Measurements from ENCODE around the gene MAP4K3. TPM values are rescaled to one million over a fixed set of nuclear protein-coding genes. Genes with fewer than 3 reads are reported as not detected.

The MAP4K3 gene
- total RNA-seq, 1 experiment from 2014 or later: 21.4 TPM

DNA sequence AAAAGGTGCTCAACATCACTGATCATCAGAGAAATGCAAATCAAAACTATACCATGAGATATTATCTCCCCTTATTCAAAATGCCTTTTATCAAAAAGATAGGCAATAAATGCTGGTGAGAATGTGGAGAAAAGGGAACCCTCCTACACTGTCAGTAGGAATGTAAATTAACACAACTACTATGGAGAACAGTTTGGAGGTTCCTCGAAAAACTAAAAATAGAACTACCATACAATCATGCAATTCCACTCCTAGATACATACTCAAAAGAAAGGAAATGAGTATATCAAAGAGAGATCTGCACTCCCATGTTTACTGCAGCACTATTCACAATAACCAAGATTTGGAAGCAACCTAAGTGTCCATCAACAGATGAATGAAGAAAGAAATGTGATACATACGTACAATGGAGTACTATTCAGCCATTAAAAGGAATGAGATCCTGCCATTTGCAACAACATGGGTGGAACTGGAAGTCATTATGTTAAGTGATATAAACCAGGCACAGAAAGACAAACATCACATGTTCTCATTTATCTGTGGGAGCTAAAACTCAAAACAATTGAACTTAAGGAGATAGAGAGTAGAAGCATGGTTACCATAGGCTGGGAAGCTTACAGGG, 63.8 kb downstream of the MAP4K3 start:
- Histone ChIP-seq H3K4me1 (ENCODE audit: control insufficient read depth in 1 of 2, insufficient read depth in 2 of 2, low read length in 2 of 2) (no peaks in the 10 kb centered on the region), H3K4me2 (ENCODE audit: low read length) (no peak overlapping the region), H3K9me3 (ENCODE audit: control insufficient read depth in 1 of 2, insufficient read depth in 1 of 2, low read depth in 1 of 2, low read length in 2 of 2) (no peaks in the 10 kb centered on the region), H4K20me1 (ENCODE audit: insufficient read depth) (no peaks in the 10 kb centered on the region), H3K4me3 (replicated peaks in 1 of 2; ENCODE audit: low read depth in 1 of 2, low read length in 2 of 2) (no peak overlapping the region), H3K27me3 (ENCODE audit: insufficient read depth, low read length) (no peaks in the 10 kb centered on the region), H3K27ac (ENCODE audit: low read depth, low read length) (no peak overlapping the region), H3K9me2 (ENCODE audit: insufficient read depth) (no peaks in the 10 kb centered on the region), H3K79me2 (ENCODE audit: insufficient read depth, low read length) (peaks cover 11% of the 10 kb centered on the region), H2AFZ (ENCODE audit: low read depth, low read length, poor library complexity, severe bottlenecking) (no peak overlapping the region), H3K9ac (ENCODE audit: low read length) (no peak overlapping the region), H3K36me3 (ENCODE audit: control insufficient read depth in 1 of 2, insufficient read depth in 2 of 2, low read length in 2 of 2) (no peaks in the 10 kb centered on the region)
- no TSS peak for BruUV-seq (replicated peaks)
- ChIA-PET CTCF (no interaction called here), POLR2A (no interaction called here), RAD21 (ENCODE audit: low non-redundant PET in 1 of 2, low total read pairs in 2 of 2, uncharacterized antibody in 2 of 2, unreplicated experiment in 2 of 2) (no interaction called here)
- no peak for DNase-seq (ENCODE audit: low read depth, low spot score)
- intact Hi-C loops (cut with micrococcal nuclease): no loop called here
- no peak for ATAC-seq
- TF ChIP-seq EGR1 (IDR thresholded peaks at IDR 0.05; ENCODE audit: low read depth) (no peak), ELF1 (IDR thresholded peaks at IDR 0.05; ENCODE audit: borderline replicate concordance, low read depth) (no peak), ZNF274 (IDR thresholded peaks at IDR 0.05; ENCODE audit: low read depth, low read length) (no peak), CBX3 (IDR thresholded peaks at IDR 0.05; ENCODE audit: low read depth) (no peak), RAD21 (IDR thresholded peaks at IDR 0.05; ENCODE audit: low read depth) (no peak), TCF7L2 (IDR thresholded peaks at IDR 0.05; ENCODE audit: borderline replicate concordance, extremely low read depth, insufficient read depth, insufficient read length) (no peak), SP1 (IDR thresholded peaks at IDR 0.05; ENCODE audit: low read depth) (no peak)
- TF ChIP-seq, protein P1, sequence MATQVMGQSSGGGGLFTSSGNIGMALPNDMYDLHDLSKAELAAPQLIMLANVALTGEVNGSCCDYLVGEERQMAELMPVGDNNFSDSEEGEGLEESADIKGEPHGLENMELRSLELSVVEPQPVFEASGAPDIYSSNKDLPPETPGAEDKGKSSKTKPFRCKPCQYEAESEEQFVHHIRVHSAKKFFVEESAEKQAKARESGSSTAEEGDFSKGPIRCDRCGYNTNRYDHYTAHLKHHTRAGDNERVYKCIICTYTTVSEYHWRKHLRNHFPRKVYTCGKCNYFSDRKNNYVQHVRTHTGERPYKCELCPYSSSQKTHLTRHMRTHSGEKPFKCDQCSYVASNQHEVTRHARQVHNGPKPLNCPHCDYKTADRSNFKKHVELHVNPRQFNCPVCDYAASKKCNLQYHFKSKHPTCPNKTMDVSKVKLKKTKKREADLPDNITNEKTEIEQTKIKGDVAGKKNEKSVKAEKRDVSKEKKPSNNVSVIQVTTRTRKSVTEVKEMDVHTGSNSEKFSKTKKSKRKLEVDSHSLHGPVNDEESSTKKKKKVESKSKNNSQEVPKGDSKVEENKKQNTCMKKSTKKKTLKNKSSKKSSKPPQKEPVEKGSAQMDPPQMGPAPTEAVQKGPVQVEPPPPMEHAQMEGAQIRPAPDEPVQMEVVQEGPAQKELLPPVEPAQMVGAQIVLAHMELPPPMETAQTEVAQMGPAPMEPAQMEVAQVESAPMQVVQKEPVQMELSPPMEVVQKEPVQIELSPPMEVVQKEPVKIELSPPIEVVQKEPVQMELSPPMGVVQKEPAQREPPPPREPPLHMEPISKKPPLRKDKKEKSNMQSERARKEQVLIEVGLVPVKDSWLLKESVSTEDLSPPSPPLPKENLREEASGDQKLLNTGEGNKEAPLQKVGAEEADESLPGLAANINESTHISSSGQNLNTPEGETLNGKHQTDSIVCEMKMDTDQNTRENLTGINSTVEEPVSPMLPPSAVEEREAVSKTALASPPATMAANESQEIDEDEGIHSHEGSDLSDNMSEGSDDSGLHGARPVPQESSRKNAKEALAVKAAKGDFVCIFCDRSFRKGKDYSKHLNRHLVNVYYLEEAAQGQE (IDR thresholded peaks at IDR 0.05; ENCODE audit: low read depth): no peak
